ENCODE measurements around the gene MAPK11.

The MAPK11 gene

DNA sequence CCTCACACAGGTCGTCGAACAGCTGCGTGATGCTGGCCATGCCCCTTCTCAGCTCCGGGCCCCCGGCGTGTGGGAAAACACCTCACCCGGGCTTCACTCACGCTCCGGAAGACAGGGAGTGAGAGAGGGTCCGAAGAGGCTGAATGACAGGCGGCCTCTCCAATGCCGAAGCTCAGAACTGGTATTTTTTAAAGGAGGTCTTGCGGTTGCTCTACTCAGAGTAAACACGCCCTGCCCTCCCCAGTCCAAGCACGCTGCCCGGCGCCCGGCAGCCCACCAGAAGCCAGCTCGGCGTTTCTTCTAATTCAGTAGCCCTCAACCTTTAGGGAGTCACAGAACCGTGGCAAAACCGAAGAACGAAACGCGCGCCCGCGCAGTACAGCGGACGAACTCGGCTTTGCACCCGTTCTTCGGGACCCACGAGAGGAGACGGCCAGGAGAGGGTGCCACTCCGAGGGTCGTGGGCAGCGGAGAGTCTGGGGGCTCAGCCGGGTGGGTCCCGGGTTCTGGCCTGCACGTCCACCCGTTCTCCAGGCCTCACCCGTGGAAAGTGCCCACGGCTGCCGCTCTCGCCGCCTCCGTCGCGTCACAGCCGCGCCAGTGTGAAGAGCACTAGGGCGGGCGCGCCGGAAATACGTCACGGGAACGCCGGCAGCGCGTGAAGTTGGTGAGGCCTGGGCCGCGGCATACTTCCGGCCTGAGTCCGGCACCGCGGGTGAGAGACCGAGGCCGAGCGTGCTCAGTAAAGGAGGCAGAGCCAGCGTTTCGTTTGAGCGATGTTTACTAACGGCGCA, 25.6 kb downstream of the MAPK11 start, which contains the start of gene TUBGCP6:
Gene TUBGCP6 (minus strand): TSS at position 604 of the 794 bp plus-strand sequence. CDS start 564 bp downstream, at position 40.
- TF ChIP-seq GATA1 (IDR thresholded peaks at IDR 0.05; ENCODE audit: low read depth, low read length) (no peak), POLR2A (IDR thresholded peaks at IDR 0.05; ENCODE audit: low read length) (peak; percentile 86)
- peak; percentile 96 to 97 for DNase-seq

GRCh38 chr22:50243685-50244419, 26.3 kb downstream of the MAPK11 start:
- TF ChIP-seq GATA1 (IDR thresholded peaks at IDR 0.05; ENCODE audit: low read depth, low read length) (no peak), POLR2A (IDR thresholded peaks at IDR 0.05; ENCODE audit: low read length) (no peak)
- peak in 1 of 2 experiments; percentile 58 for DNase-seq

DNA sequence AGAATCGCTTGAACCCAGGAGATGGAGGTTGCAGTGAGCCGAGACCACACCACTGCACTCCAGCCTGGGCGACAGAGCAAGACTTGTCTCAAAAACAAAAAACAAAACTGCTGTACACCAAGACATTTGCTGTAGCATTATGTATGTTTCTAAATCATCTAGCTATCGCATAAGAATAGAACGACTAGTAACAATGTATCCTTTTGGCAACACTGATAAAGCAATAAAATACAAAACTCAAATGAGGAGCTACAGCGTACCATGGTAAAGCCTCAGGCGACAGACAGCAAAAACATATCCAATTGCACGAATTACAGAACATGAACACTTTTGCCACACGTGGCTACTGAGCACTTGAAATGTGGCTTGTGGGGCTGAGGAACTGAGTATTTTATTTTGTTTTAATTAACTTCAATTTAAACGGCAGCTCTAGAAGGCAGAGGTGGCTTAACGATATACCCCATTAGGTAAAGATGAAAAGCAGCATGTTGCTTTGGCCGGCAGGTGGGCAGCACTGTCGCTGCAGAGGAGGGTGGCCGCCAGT, 27.7 kb downstream of the MAPK11 start:
- DNase-seq, result no peak
- no peak for TF ChIP-seq GATA1 (IDR thresholded peaks at IDR 0.05; ENCODE audit: low read depth, low read length)
- TF ChIP-seq POLR2A (IDR thresholded peaks at IDR 0.05; ENCODE audit: low read length), result no peak

GRCh38 chr22:50238755-50239154, 31.4 kb downstream of the MAPK11 start:
- TF ChIP-seq GATA1 (IDR thresholded peaks at IDR 0.05; ENCODE audit: low read depth, low read length) (no peak), POLR2A (IDR thresholded peaks at IDR 0.05; ENCODE audit: low read length) (no peak)
- DNase-seq, result no peak

GRCh38 chr22:50236731-50237409, 33.3 kb downstream of the MAPK11 start:
- no peak for TF ChIP-seq GATA1 (IDR thresholded peaks at IDR 0.05; ENCODE audit: low read depth, low read length)
- TF ChIP-seq POLR2A (IDR thresholded peaks at IDR 0.05; ENCODE audit: low read length), result no peak
- DNase-seq, result peak; percentile 24 to 44

DNA sequence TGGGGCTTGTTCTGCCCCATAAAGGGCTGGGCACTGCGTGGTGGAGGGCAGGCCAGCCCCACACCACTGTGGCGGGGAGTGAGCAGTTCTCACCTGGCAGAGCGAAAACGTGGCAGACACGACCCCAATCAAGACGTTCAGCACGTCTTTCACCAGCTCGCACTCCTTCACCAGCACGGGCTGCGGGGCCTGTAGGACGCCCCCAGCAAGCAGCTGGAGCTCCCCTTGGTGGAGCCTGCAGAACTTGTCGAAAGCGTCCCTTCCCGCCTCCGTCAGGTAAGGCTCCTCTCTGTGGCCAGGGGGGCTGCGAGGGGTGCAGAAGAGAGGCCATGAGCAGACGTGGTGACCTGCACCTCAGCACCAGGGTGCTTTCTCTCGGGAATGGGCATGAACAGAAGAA, 37.0 kb downstream of the MAPK11 start:
- DNase-seq, result no peak
- TF ChIP-seq POLR2A (IDR thresholded peaks at IDR 0.05; ENCODE audit: low read length), result no peak
- TF ChIP-seq GATA1 (IDR thresholded peaks at IDR 0.05; ENCODE audit: low read depth, low read length), result no peak

- DNase-seq, result no peak
- TF ChIP-seq POLR2A (IDR thresholded peaks at IDR 0.05; ENCODE audit: low read length), result no peak
- no peak for TF ChIP-seq GATA1 (IDR thresholded peaks at IDR 0.05; ENCODE audit: low read depth, low read length)
These were observed 37.6 kb downstream of the MAPK11 start for GRCh38 chr22:50232481-50233151.

DNA sequence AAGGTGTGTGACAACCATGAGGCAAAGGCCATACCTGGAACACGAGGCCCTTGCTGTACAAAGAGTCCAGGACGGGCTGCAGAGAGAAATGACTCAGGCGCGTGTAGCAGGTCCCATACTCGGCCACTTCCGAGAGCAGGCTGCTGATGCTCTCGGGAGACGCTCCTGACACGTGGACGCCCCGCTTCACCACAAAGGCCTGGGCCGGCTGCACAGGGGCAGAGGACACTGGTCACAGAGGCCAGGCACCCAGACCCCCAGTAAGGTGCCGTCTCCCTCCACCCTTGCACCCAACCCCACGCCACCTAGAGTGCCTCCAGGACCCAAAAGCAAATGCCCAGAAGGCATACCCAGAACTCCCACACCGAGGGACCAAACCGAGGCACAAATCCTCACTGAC, 40.8 kb downstream of the MAPK11 start:
- TF ChIP-seq GATA1 (IDR thresholded peaks at IDR 0.05; ENCODE audit: low read depth, low read length) (no peak), POLR2A (IDR thresholded peaks at IDR 0.05; ENCODE audit: low read length) (no peak)
- no peak for DNase-seq

DNA sequence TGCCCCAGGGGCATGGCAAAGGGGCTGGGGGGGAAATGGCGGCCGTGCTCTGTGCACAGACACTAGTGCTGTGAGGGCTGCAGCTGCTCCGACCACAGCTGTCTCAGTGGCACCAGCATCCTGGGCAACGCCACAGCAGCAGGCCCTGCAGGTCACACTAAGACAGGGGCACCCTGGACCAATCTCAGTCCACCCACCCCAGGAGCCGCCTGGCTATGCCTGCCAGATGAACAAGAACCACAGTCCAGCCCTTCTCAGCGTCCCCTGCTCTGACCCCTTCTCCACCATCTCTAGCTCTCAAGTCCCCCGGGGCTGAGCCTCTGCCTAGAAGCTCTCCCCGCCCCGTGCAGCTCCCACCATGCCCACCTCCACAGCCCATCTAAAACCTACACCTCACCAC, 41.8 kb downstream of the MAPK11 start:
- DNase-seq, result no peak

GRCh38 chr22:50227579-50228215, 42.5 kb downstream of the MAPK11 start:
- DNase-seq, result no peak
- TF ChIP-seq POLR2A (IDR thresholded peaks at IDR 0.05; ENCODE audit: low read length) (no peak), GATA1 (IDR thresholded peaks at IDR 0.05; ENCODE audit: low read depth, low read length) (no peak)

More for the DNA sequence above, 41.8 kb downstream of the MAPK11 start:
- no peak for TF ChIP-seq POLR2A (IDR thresholded peaks at IDR 0.05; ENCODE audit: low read length)
- no peak for TF ChIP-seq GATA1 (IDR thresholded peaks at IDR 0.05; ENCODE audit: low read depth, low read length)

GRCh38 chr22:50226875-50227165, 43.4 kb downstream of the MAPK11 start:
- DNase-seq, result no peak
- TF ChIP-seq GATA1 (IDR thresholded peaks at IDR 0.05; ENCODE audit: low read depth, low read length) (no peak), POLR2A (IDR thresholded peaks at IDR 0.05; ENCODE audit: low read length) (no peak)

DNA sequence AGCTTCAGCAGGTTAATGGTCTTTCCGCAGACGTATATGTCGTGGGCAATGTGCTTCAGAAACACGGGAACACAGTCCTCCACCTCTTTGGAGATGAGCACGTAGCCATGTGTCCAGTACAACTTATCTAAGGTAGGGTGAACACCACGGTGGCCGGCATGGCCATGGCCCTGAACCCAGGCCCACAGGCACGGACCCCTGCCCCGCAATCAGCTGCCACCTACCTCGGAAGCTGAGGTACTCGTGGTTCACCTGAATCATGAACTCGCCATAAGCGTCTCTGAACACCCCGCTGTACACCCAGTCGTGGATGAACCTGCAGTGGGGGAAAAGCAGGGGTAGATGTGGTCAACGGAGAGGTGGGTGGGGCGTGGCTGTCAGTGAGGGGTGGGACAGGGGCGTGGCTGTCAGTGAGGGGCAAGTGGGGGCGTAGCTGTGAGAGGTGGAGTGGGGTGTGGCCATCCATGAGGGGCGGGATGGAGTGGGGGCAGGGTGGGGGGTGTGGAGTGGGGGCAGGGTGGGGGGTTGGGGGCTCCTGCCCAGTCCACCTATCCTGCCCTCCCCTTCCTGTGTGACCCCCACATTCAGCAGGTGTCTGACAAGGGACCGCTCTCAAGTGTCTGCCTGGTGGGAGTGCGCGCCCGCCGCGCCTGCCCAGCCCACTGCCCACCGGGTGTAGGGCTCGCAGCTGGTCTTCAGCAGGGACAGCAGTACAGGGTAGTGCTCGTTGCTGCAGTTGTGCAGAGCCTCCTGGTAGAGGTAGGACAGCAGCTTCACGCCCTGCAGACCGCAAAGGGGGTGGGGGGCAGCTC, 43.9 kb downstream of the MAPK11 start:
- no peak for DNase-seq
- no peak for TF ChIP-seq GATA1 (IDR thresholded peaks at IDR 0.05; ENCODE audit: low read depth, low read length)
- TF ChIP-seq POLR2A (IDR thresholded peaks at IDR 0.05; ENCODE audit: low read length), result no peak
